Activated CD4-positive, alpha-beta T cell treated with anti-CD3 and anti-CD28 coated beads, Interleukin-2, Interleukin-4, amounts not matched to agents 100 ng/mL and 50 ng/mL, durations not matched to agents 16 hours and 8 hours (primary cell): Measurements from ENCODE around the gene ERI3.

Experiments used
- DNase-seq: peaks from one replicate; pipeline ENCODE4 v3.0.0-alpha.2; 2020; ENCODE audit warnings: low spot score

The ERI3 gene

DNA sequence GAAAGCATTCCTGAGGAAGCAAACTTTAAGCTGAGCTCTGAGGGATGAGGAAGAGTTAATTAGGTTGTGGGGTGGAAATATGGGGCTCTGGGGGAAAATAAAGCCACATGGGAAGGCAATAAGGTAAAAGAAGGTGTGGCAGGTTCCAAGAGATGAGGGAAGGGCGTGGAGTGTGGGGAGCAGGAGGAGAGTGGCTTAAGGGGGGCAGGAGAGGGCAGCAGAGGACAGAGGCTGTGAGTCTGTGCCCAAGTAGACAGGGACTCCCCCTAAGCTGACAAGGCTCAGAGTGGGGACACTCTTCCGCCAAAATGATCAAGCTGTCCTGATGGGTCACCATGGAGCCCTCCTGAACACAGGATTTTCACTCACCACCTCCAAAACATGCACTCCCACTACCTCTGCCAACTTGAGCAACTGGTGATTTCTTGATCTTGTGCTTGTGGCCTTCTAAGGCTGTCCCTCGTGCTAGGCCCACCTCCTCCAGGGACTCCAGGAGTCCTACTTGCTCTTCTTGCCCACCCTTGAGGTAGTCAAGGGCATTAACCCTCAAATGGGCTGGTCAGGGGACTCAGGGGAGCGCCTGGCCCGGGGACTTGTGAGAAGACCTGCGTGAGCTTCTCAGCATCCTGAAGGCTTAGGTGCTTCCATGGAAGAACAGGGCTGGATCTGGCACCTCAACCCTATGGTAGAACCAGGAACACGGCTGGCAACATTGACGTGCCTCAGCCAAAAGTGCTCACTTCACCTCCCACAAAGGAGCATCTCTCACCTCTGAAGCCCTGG lies 118.4 kb downstream of the ERI3 start:
- DNase-seq: no peak

GRCh38 chr1:44235808-44236207 lies 119.2 kb downstream of the ERI3 start:
- DNase-seq: no peak

DNA sequence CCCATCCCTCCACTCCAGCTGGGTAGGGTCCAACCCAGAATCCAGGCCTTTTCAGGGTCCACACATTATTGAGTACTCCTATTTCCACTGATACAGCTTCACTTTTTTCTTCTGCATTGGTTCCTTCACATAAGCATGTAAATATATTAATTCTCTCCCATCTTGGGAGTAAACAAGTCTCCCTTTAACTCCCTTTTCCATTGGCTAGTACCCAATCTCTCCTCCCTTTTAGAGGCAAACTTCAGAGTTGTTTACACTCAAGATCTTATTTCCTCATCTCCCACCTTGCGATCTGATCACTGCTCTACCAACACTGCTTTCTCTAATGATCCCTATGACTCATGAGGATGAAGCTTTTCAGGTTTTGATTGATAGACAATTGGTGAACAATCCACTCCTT lies 121.5 kb downstream of the ERI3 start:
- no peak for DNase-seq

- no peak for DNase-seq
These were observed 124.3 kb downstream of the ERI3 start for GRCh38 chr1:44230796-44231195.

DNA sequence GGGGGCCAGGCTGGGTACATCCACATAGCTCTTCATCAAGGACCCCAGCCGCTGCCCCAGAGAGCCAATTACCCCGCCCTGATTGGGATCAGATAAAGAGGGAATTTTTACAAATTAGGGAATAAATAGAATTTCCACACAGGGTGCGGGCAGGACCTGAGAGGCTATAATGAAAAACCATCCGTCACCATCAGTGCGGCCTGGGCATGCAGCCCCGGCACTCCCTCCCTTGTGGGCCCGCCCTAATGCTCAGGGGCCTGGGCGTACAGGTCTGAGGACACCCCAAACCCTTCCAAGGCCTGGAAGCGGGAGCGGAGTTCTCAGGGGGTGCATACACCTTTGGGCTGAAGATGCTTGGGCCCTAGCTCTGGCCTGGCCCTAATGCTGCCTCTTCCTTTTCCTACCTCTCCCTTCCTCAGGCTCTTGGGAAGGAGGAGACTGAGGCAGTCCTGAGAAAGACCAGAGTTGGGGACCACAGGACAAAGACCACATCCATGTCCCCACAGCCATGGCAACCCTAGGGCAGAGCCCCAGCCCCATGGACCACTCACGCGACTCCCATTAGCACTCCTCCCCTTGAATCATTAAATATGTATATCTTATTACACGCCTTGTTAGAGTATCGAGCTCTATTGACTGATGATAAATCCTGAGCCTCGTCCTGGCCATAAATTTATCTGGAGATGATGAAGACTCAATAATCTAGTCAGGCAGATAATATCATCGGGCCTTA lies 125.5 kb downstream of the ERI3 start:
- DNase-seq: no peak

DNA sequence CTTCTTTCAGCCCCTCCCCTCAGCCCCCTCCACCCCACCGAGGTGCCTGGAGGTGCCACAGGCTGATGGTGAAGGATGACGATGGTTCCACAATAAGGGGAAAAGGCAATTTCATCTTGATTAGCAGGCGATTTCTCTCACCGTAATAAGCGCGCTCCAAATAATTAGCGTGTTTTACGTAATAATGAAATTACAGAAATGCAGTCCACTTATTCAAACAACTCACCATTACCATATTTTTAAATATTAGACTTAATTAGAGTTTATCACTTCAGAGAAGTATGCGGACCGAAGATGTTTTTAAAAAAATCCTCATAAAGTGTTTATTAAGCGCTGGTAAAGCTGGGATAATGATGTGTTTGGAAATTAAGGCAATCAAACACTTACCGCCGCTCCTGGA lies 126.8 kb downstream of the ERI3 start:
- no peak for DNase-seq

- DNase-seq: no peak
These were observed 127.8 kb downstream of the ERI3 start for GRCh38 chr1:44227211-44227610.

DNA sequence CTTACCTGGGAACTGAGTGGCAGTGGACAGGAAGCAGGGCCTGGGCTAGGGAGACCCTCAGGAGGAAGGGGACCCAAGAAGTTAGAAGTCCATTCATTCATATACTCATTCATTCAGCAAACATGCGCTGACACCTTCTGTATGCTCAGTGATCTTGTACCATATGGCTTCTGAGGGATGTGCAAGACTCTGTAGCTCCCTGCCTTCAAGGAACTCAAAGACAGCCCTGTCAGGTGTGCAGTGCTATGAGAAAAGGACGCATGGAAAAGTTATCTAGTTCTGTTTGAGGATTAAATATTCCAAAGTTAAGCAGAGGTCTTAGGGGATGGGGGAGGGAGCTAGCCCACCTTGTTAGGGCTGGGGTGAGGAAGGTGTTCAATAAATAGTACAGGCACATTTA lies 129.3 kb downstream of the ERI3 start:
- no peak for DNase-seq

GRCh38 chr1:44223187-44223610 lies 131.9 kb downstream of the ERI3 start:
- no peak for DNase-seq

DNA sequence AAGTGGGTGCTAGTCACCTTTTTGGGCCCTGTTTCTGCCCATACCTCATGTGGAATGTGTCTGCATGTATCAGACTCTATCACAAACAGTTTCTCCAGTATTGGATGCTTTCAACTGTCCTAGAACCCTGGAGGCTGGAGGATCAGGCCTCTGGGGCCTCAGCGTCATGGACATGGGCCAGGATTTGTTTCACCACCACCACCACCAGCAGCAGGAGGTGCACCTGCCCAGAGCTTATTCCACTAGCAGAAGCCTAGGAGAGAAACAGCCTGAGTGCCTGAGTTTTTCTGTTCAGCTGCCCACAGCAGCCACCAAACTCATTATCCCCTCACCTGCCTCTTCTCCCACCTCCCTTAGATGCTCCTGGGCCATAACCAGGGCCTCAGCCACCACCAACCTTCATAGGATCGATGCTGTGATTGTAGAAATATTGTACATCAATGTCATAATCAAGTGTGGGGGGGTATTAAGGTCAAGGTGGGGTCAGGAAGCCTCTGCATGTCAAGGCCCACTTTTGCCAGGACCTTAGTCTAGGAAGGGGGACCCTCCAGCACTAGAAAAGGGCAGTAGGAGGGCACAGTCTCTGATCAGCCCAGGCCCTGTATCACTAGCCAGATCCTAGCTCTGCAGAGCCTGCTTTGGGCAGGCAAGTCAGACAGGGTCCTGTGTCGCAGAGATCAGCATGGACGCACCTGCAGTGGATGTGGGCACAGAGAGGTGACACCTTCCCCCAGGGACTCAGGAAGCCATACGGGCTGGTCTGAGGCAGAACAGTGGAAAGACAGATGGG lies 132.5 kb downstream of the ERI3 start:
- no peak for DNase-seq

- DNase-seq: no peak
These were observed 133.3 kb downstream of the ERI3 start for GRCh38 chr1:44221769-44222168.

DNA sequence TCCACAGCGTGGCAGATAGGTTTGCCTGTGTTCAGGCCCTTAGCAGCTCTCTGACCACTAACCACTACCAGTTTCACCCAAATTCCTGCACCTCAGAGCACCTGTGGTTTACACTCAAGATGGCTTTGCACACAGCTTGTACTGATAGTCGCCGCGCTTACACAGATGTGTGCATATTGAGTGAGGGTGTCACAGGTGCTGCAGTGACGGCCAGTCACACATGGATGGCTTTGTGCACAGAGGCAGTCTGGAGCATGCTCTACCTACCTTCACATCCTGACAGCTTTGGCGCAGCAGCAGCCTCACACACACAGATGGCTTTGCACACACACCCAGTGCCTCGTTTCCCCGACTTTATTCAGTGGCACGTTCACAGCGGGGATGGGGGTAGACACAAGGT lies 134.3 kb downstream of the ERI3 start:
- DNase-seq: no peak

DNA sequence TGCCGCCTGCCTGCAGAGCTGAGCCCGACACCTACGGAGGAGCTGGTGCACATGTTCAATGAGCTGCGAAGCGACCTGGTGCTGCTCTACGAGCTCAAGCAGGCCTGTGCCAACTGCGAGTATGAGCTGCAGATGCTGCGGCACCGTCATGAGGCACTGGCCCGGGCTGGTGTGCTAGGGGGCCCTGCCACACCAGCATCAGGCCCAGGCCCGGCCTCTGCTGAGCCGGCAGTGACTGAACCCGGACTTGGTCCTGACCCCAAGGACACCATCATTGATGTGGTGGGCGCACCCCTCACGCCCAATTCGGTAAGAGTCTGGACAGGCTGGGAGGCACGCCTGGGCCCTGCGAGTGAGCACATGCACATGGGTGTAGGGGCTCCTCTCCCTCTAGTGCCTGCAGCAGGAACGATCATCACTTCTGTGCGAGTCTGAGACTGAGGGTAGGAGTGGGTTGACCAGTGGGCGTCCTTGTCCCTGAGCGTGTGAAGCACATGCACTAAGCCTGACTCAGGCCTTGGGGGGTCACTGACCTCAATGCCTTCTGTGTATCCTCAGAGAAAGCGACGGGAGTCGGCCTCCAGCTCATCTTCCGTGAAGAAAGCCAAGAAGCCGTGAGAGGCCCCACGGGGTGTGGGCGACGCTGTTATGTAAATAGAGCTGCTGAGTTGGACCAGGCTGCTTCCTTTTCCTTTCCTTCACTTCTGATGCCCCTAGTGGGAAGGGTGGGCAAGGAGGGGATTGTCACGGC lies 134.9 kb downstream of the ERI3 start:
- DNase-seq: no peak

DNA sequence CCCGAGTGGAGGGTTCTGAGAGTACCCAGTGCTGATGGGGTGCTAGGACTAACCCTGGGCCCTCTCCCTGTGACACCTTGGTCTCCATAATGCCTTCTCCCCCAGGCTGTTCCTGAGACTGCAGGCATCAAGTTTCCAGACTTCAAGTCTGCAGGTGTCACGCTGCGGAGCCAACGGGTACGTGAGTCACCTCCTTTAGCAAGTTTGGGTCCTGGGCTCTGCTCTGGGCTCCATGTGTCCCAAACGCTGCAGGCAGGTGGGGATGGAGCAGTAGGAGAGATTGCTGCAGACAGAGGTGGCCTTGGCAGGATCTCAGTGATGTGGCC lies 135.8 kb downstream of the ERI3 start:
- DNase-seq: no peak

DNA sequence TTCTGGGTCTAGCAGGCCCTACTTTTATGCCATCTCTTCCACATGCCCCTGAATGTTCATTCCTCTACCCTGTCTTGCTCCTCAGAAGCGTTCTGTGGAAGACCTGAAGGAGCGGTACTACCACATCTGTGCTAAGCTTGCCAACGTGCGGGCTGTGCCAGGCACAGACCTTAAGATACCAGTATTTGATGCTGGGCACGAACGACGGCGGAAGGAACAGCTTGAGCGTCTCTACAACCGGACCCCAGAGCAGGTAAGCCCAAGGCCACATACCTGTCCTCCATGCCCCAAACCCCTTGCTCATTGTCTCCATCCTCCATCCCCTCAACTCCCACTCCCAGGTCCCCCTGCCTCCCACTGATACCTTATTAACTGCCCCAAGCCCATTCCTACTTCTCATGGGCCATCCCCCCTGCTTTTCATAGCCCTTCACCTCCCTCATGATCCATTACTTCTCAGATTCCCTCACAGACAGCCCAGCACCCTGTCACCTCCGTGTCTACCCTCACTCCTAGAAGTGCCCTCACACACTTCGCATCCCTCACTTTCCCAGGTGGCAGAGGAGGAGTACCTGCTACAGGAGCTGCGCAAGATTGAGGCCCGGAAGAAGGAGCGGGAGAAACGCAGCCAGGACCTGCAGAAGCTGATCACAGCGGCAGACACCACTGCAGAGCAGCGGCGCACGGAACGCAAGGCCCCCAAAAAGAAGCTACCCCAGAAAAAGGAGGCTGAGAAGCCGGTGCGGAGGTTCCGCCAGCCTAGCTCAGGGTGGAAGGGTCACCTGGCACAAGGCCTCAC lies 136.4 kb downstream of the ERI3 start:
- no peak for DNase-seq

DNA sequence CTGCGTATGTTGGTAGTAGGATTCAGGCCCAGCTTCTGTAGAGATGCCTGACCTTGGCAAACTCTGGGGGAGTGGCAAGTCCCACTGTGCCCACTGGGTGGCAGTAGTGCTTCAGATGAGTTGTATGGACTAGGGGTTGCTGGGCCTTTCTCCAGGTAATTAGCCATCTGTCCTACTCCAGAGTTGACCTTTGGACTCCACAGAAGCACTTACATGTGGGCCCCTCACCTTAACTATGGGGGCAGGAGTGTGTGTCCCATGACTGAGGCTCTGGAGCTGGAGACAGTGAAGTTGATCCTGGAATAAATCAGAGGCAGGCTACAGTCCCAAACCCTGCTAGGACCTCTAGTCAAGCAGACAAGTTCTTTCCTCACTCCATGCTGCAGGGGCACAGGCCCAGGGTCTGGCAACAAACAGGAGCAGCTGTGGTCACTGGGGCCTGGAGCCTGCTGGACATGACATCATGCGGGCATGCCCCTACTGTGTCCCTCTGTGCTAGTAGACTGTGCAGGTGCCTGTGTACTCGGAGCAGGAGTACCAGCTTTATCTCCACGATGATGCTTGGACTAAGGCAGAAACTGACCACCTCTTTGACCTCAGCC lies 137.1 kb downstream of the ERI3 start:
- DNase-seq: peak; percentile 72

- peak; percentile 88 for DNase-seq
These were observed 141.6 kb downstream of the ERI3 start, which contains the start of gene DMAP1 for GRCh38 chr1:44213222-44214112. DMAP1 (plus strand) TSS chr1:44213471; CDS start chr1:44213754, 283 bp downstream.

- DNase-seq: peak; percentile 22
These were observed 142.5 kb downstream of the ERI3 start for GRCh38 chr1:44212355-44213221.

- DNase-seq: no peak
These were observed 144.5 kb downstream of the ERI3 start for GRCh38 chr1:44210595-44210994.
